Measurements from ENCODE around the gene ZNF675.
A peak's percentile ranks its signal among the peaks of the same experiment; 100 is the strongest.
"Not testable (repeated sequence)": the region's sequence is repeated elsewhere in the genome, so short reads cannot be mapped to it uniquely, and the experiment has no call there.

ZNF675 gene

DNA sequence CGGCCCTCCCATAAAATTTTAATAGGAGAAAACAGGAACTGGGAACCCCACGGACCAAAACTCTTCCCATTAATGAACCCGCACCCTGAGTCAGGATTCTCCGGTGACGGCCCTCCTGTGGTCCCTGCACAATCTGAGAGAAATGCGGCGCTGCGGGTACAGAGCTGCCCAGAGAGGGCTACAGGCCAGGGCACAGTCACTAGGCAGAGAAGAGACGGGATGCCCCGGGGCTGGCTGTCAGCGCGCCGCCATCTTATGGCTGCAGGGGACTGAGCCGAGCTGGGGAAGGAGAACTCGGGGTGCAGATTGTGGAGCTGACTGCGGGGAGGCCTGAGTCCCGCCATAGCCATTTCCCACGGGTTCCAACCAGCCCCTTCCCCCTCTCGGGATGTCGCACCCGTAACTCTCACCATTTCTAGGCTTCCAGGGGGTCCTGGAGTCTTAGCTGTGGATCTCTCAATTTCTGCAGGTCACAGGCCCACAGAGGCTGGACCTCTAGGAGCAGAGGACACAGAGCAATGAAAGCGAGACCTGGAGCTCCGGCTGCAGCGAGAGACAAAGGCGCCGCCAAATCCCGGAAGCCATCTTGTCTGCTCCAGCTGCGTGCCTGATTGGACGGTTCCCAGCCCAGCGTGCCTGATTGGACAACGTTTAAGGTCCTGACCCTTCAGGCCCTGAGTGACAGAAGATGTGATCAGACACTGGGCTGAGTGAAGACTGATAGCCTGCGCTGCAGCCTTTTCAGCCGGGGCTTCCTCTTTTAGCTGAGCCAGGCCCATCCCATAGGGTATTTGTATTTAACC lies at the start of gene ZNF675:
TSS of gene ZNF675 (minus strand) at position 592 of the 803 bp plus-strand sequence. CDS start at position 413, 179 bp downstream.
- TF ChIP-seq, protein P1, sequence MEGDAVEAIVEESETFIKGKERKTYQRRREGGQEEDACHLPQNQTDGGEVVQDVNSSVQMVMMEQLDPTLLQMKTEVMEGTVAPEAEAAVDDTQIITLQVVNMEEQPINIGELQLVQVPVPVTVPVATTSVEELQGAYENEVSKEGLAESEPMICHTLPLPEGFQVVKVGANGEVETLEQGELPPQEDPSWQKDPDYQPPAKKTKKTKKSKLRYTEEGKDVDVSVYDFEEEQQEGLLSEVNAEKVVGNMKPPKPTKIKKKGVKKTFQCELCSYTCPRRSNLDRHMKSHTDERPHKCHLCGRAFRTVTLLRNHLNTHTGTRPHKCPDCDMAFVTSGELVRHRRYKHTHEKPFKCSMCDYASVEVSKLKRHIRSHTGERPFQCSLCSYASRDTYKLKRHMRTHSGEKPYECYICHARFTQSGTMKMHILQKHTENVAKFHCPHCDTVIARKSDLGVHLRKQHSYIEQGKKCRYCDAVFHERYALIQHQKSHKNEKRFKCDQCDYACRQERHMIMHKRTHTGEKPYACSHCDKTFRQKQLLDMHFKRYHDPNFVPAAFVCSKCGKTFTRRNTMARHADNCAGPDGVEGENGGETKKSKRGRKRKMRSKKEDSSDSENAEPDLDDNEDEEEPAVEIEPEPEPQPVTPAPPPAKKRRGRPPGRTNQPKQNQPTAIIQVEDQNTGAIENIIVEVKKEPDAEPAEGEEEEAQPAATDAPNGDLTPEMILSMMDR (IDR thresholded peaks at IDR 0.05; ENCODE audit: low read depth, low read length, missing control alignments), result peak; percentile 17
- peak; percentile 94 for DNase-seq
- Histone ChIP-seq H3K27me3 (replicated peaks) (no peaks in the 10 kb centered on the region), H3K4me3 (ENCODE audit: low read depth, low read length) (peak within 1 kb of the TSS; percentile 89), H3K27ac (peak within 1 kb of the TSS; percentile 75), H3K36me3 (replicated peaks) (no peaks in the 10 kb centered on the region)
- in situ Hi-C loops (cut with HindIII; ENCODE audit: low pct_ligation_motif_present, low sequenced_read_pairs), result no loop called here

- H3K27ac ChIP-seq; H3K36me3 ChIP-seq (replicated peaks); in situ Hi-C loops (cut with HindIII; ENCODE audit: low pct_ligation_motif_present, low sequenced_read_pairs); DNase-seq; H3K4me3 ChIP-seq (ENCODE audit: low read depth, low read length); H3K27me3 ChIP-seq (replicated peaks): not testable (repeated sequence)
Measured at GRCh38 chr19:23730729-23731465, 43.9 kb upstream of the ZNF675 start.

DNA sequence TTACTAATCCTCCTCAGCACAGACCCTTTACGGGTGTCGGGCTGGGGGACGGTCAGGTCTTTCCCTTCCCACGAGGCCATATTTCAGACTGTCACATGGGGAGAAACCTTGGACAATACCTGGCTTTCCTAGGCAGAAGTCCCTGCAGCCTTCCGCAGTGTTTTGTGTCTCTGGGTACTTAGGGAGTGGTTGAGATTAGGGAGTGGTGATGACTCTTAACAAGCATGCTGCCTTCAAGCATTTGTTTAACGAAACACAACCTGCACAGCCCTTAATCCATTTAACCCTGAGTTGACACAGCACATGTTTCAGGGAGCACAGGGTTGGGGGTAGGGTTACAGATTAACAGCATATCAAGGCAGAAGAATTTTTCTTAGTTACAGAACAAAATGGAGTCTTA lies 37.1 kb upstream of the ZNF675 start:
- H3K4me3 ChIP-seq (ENCODE audit: low read depth, low read length); H3K36me3 ChIP-seq (replicated peaks); H3K27me3 ChIP-seq (replicated peaks); in situ Hi-C loops (cut with HindIII; ENCODE audit: low pct_ligation_motif_present, low sequenced_read_pairs); H3K27ac ChIP-seq; DNase-seq: not testable (repeated sequence)

DNA sequence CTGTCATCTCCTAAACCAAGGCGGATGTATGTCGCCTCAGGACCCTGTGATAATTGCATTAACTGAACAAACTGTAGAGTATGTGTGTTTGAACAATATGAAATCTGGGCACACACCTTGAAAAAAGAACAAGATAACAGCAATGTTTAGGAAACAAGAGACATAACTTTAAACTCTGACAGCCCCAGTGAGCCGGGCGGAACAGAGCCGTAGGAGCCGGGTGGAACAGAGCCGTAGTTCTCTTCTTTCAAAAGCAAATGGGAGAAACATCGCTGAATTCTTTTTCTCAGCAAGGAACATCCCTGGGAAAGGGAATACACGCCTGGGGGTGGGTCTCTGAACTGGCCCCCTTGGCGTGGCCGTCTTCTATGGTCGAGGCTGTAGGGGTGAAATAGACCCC lies 31.8 kb upstream of the ZNF675 start:
- Histone ChIP-seq H3K4me3 (ENCODE audit: low read depth, low read length) (no peak overlapping the region), H3K36me3 (replicated peaks) (no peaks in the 10 kb centered on the region), H3K27me3 (replicated peaks) (no peaks in the 10 kb centered on the region), H3K27ac (no peak overlapping the region)
- DNase-seq, result no peak
- in situ Hi-C loops (cut with HindIII; ENCODE audit: low pct_ligation_motif_present, low sequenced_read_pairs), result no loop called here
- TF ChIP-seq, protein P1 (IDR thresholded peaks at IDR 0.05; ENCODE audit: low read depth, low read length, missing control alignments), result no peak

GRCh38 chr19:23716792-23717191 lies 29.8 kb upstream of the ZNF675 start:
- DNase-seq, result no peak
- in situ Hi-C loops (cut with HindIII; ENCODE audit: low pct_ligation_motif_present, low sequenced_read_pairs), result no loop called here
- Histone ChIP-seq H3K36me3 (replicated peaks) (no peaks in the 10 kb centered on the region), H3K27me3 (replicated peaks) (no peaks in the 10 kb centered on the region), H3K27ac (no peak overlapping the region), H3K4me3 (ENCODE audit: low read depth, low read length) (no peak overlapping the region)
- TF ChIP-seq, protein P1 (IDR thresholded peaks at IDR 0.05; ENCODE audit: low read depth, low read length, missing control alignments), result no peak

GRCh38 chr19:23709347-23709746 lies 22.3 kb upstream of the ZNF675 start:
- Histone ChIP-seq H3K27ac (no peak overlapping the region), H3K36me3 (replicated peaks) (no peaks in the 10 kb centered on the region), H3K4me3 (ENCODE audit: low read depth, low read length) (no peak overlapping the region), H3K27me3 (replicated peaks) (no peaks in the 10 kb centered on the region)
- TF ChIP-seq, protein P1 (IDR thresholded peaks at IDR 0.05; ENCODE audit: low read depth, low read length, missing control alignments), result no peak
- DNase-seq, result no peak
- in situ Hi-C loops (cut with HindIII; ENCODE audit: low pct_ligation_motif_present, low sequenced_read_pairs), result no loop called here

Measured in brain microvascular endothelial cell (primary cell).